NCI-H524 (cell line): Measurements from ENCODE around the gene NELFCD.
A peak's percentile ranks its signal among the peaks of the same experiment; 100 is the strongest.
"Not testable (repeated sequence)": the region's sequence is repeated elsewhere in the genome, so short reads cannot be mapped to it uniquely, and the experiment has no call there.

Experiments
- DNase-seq, 2 experiments: peaks; one replicate each; lab custom pipeline; 2025; lab: John Stamatoyannopoulos, UW

The NELFCD gene

DNA sequence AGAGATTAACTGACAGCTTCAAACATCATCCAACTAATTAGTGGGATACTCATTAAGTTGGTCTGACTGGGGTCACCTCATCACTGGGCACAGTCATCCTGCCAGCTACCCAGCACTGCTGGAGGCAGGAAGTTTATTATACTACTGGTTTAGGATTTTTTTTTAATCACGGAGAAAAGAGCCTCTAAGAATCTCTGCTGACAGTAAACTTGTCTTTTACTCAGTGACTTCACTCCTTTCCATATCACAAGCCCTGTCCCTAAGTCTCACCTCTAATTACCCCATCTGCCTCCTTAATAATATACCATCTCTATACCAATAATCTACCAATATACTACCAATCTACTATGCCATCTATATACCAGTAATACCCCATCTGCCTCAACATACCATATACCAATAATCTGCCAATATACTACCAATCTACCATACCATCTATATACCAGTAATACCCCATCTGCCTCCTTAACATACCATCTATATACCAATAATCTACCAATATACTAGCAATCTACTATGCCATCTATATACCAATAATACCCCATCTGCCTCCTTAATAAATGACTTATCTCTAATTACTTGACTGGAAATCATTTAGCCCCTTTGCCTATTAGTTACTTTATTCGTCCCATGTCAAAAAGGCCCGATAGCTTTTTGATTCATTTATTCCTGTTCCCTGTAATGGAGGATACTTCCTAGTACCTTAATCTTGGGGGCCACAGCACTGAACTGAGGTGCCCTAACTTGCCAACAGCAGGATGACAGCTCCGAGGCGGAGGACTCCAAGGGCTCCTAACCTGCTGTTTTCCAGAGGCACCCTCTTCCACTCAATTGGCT lies 46.1 kb downstream of the NELFCD start:
- DNase-seq: no peak

DNA sequence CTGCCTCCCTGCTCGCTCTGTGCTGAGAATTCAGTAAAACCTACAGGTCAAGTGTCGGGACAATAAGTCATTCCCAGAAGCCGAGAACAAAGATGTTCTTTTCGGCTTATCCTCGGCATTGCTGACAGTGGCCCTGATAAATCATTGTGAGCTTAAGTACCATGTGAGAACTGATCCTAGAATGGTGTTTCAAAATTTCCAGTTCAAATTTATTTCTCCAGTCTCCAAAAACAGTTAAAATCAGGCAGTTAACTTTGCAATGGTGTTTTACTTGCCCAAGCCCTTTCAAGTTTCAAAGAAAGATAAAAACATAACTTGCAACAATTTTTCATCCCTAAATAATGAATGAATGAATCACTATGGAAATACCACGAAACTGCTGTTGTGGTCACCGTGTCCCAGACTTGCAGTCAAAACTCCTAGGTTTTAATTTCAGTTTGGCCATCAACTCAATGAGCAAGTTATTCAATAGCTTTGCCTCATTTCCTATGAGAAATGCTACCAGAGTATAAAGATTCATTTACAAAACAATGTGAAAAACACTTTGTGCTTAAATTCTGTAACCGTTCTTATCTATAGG lies 46.8 kb downstream of the NELFCD start:
- no peak for DNase-seq

DNA sequence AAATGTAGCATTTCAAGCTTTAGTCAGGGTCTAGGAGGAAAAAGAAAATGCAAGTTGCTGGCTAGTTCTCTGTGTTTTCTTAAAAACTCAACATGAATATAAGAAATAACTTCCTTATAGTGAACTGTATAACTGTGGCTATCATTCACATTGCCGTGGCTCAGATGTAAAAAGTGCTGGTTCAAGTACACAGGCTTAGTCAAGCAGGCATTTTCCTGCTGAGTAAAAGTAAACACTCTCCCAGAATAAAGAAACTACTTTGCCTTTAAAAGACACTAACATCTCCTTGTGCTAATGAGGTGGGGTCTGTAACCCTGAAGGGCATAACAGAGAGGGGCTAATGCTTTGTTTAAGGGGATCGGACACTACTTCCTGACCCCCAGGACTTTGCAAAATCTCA lies 47.8 kb downstream of the NELFCD start:
- no peak for DNase-seq

DNA sequence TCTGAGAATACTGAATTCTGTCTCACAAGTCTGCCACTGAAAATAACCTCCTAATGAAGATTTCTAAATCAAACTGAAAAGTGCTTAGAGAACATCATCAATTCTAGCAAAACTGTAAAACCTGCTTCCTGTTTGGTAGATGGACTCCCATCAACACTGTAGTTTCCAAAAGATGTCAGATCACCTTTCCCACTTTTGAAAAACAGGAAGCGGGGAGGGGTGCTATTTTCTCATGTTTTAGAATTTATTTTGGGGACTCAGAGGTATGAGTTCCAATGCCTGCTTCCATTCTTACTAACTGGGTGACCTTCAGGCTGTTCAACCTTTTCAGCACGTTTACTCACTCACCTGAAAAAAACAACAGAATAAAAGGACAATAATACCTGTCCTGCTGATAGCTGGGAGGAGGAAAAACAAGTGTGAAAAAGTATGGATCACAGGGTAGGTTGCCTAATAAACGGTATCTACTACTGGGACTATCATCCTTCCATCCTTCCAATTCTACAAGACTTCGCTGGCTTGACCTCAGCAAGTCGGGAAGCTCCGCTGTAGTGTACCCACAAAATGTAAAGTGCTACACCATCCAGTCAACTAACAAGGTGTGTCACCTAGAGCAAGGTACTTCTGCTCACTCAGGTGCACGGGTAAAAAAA lies 50.0 kb downstream of the NELFCD start:
- no peak for DNase-seq

DNA sequence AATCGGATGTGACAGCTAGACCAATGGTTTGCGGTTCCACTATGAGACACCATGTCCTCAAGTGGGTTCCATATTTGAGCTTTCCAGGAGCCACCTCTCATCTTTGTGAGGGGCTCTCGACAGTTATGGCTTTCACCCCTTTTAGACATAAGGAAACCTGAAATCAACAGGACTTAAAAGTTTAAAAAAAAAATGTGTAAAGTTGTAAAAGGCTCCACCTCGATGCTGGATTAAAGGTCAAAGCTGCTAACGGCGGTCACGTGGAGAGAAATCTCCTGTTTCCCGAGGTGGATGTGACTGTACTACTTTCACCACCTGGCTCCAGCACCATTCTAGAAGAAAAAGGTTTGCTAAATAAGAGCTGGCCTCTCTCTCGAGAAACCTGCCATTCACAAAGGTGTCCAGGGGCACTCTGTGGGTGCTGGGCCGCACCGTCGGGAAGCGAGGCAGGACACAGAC lies 50.5 kb downstream of the NELFCD start:
- DNase-seq: no peak

DNA sequence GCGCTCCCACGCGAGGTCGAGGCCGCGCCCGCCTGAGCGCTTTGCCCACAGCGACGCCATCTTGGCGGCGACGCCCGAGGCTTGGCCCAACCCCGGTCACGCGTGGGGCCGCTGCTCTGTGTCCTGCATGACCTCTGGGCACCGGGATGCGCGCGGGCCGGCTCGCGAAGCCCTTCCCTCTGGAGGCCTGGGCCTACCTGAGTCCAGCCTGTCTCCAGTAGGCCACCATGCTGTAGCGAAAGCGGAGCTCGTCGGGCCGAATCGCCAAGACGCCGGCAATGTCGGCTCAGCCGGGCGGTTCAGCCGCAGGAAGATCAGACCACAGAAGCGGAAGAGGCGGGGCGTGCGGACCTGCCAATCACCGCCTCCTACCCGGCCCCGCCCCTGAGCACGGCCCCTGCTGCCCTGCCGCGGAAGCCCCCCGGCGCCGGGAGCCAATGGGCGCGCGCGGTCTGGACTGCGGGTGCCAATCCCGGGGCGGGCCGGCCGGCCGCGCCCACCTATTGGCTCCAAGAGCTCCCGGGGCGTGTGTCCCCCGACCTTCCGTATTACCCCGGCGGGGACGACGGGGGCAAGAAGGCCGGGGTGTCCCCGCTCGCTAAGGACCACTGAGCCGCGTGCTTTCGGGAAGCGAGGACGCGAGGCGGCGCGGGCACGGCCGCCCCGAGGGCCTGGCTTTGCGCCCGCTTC lies 51.1 kb downstream of the NELFCD start, which contains the start of gene ATP5F1E:
Gene ATP5F1E (minus strand): TSS at position 313 of the 690 bp plus-strand sequence. CDS start 84 bp downstream, at position 229.
- DNase-seq: peak; percentile 82 to 95

DNA sequence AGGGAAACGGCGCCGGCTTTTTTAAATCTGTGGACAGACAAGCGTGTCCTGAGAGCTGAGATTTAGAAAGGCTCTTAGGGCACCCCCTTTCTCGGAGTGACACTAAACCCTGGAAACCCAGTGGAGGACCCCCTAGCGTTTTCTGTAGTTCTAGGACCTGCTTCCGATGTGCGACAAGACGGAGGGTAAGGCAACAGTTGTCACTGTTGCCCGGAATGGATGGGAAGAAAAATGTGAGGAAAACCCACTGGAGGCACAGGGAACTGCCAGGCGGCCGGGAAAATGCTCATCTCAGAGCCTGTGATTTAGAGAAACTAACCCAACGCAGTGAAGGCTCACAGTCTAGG lies 51.6 kb downstream of the NELFCD start:
- DNase-seq: peak; percentile 76 to 82

DNA sequence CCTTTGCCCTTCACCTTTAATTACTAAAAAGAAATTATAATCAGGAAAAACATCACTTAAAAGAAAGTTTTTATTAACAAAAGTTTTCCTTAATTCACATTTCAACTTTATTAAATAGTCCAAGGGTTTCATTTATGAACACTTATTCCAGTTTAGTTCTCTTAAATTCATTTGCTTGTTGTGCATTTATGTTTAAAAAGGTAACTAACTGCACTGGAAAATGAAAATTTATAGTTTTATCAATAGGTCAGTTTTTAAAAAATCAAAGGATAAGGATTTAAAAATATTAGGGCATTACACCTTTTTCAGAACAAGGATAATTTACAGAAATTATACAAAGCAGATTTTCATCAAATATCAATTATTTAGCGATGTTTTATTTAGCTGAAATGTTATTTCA lies 52.0 kb downstream of the NELFCD start:
- DNase-seq: no peak

DNA sequence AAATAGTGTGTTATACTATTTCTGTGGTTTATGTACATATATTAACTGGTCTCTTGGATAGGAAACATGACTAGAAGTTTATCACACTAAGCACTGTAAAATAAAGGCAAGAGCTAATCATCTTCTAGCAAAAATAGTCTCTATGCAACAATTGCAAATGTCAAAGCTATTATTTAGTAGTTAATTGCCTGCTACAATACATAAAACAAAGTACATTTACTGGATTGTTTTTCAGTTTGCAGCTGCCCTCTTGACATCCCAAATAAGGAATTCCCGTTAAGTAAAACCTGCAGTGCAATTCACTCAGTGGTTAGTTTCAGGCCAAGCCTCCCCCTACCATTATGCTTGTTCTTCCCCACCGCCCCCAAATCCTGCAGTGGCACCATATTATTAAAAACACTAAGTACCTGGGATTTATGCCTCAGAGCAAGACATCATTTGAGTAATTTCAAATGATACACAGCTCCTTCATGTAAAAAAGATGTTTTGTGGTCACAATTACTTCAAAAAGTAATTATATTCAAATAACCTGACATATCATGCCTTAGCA lies 52.6 kb downstream of the NELFCD start:
- no peak for DNase-seq

DNA sequence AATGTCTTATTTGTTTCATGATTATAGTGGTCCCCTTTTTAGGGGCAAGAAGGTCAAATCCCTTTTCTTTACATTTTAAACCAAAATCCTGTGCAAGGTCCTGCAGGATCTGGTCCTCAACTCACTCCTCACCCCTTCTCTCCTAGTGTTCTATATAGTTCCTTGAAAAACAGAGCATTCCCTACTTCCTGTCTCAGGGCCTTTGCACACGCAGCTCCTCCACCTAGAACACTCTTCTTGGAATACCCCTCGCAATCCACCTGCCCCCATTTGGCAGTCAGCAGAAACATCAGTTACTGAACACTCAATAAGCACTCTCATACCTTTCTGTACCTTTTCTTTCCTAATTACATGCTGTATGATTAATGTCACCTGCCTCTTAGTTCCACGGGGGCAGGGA lies 54.3 kb downstream of the NELFCD start:
- DNase-seq: no peak

DNA sequence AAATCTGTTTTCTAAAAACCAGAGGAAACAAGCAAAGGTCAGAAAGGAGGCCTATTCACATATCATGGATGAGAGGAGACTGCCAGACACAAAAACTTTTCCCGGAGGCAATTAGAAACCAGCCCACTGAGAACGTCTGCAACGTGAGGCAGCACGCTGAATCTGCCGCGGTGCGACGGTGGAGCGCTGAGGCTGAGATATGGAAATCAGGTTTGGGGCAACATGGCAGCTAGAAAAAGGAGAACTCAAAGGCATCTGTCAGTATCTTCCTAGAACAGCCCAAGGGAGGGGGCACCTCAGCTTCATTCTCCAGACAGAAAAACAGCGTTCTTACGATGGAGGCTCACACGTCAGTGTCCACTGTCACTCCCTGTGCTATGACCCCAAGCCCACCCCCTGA lies 56.3 kb downstream of the NELFCD start:
- DNase-seq: no peak

DNA sequence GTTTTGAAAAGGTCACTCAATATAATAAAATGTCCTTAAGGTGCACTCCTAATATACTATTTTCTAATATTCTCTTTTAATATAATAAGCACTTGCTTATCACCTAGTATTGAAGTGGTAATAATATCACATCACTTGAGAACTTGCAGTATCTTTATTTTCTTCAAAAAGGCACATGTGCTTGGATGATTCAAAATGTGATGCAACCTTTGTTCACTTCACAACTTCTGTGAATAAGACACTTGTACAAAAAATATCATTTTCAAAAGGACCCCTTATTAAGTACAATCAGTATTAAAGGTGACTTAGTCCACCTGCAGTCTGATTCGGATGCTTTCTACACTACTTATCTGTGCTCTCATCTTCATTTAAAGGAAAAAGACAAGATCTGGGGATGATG lies 58.2 kb downstream of the NELFCD start:
- no peak for DNase-seq

DNA sequence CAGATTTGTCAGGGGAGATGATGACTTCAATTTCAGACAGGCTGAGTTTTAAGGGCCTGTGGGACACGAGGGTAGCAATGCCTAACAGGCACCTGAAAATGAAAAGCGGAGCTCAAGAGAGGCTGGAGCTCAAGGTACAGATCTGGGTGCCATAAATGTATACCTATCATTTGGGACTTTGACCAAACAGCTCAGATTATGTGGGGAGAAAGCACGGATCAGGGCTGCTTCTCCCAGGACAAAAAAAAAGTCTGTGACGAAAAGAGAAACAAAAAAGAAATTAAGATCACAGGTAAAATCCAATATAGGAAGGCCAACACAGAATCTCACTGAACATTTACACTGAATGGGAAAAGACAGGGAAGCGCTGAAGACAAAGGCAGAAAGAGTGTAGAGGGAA lies 59.6 kb downstream of the NELFCD start:
- no peak for DNase-seq

DNA sequence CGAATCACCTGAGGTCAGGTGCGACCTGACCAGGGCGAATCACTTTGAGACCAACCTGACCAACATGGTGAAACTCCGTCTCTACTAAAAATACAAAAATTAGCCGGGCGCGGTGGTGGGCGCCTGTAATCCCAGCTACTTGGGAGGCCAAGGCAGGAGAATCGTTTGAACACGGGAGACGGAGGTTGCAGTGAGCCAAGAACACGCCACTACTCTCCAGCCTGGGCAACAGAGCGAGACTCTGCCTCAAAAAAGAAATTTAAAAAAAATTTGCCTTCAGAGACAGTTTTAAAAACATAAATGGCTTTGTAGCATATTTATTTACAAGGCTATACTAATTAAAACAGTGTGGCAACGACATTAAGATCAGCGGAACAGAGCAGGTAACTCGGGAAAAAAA lies 60.4 kb downstream of the NELFCD start:
- DNase-seq: not testable (repeated sequence)

DNA sequence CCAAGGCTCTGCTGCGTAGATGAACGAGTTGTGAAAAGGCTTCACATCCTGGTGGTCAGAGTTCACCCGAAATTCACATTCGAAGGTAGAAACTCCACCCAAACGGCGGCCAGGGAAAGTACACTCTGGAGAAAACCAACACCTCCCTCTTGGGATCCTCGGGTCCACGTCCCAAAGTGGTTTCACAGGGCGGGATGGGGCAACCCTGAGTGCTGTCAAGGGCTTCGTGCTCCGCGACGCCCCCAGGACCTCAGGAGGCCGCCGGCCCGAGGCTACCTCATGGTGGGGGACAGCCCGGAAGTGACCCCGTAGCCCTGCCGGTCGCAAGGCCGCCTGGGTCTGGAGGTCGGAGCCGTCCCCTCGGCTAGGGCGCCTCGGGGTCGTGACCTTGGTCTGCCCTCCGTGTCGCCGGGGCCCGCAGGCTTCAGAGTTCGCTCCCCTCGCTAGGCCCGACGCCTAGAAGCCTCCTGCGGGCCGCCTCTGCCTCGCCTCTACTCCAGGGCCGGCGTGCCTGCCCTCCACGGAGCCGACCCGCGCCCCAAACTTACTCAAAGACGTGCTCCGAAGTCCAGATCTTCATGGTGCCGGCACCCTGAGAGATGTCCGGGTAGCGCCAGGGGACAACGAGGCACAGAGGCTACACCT lies 61.2 kb downstream of the NELFCD start, which contains the start of gene PRELID3B:
Gene PRELID3B (minus strand): TSS at position 636 of the 645 bp plus-strand sequence. CDS start 56 bp downstream, at position 580.
- peak in 1 of 2 experiments; percentile 36 for DNase-seq

DNA sequence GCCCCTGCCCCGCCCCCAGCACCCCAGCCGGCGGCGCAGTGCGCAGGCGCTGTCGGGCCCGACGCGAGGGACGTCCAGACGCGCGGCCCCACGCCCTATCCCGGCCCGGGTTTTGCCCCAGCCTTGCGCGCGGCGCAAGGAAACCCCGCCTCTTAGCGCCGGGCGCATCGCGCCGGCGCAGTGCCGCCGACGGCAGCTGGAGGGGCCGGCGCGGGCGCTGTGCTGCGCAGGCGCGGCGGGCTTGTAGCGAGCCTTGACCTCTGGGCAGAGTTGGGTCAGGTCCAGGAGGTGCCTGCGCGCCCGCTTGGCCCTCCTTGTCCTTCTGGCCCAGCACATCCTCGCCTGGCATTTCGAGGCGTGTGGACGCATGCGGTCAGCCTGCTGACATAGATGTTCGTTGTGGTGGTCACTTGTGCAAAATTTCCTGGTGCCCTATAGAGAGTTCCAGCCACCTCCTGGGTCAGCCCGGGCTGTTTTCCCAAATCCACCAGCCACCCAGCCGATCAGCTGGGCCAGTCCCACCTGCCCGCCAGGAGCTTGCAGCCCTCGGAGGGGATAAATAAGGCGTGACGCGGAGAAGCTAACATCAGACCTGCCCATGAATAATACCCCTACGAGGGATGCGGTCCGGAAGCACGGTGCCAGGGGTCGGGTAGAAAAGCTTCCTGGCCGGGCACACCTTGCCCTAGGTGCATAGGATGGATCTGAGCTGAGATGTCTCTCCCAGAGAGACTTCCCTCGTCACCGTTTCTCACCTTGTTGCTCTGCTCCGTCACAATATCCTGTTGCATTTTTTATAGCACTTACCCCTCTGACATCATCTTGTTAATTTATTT lies 62.0 kb downstream of the NELFCD start:
- DNase-seq: peak; percentile 68 to 91

DNA sequence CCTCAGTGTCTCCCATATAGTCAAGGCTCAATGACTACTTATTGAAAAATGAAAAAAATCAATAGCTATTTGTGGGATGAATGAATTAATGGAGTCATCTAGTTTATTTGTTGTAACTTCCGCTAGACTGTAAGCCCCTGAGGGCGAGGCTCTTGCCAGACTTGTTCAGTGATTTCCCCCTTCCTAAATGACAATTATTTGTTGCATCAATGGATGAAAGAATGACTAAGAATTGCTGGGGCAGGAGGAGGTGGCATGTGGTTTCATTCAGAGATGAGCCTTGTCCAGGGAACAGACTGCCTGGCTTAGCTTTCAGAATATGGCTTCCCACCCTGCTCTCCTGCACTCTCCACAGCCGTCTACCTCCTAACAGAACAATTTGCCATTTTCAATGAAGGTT lies 62.6 kb downstream of the NELFCD start:
- DNase-seq: no peak

DNA sequence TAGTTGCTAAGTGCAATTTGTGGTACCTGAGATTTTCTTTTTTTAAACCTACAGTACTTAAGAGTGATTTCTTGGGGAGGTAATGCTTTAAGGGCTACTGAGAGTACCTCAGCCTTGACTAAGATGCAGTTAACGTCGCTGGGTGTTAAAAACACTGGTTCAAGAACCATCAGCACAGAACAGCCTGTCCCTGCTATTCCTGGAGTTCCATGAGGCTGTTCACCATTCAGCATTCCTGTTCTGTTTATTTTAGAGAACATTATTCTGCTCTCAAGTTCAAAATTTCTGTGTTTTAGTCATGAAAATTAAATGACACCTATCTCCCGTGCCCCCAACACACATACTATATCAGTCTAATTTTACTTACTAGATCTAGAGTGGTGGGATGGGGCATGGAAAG lies 63.2 kb downstream of the NELFCD start:
- DNase-seq: no peak
